ENCODE measurements around the gene RPA4.
"Not testable (repeated sequence)": the region's sequence is repeated elsewhere in the genome, so short reads cannot be mapped to it uniquely, and the experiment has no call there.

The RPA4 gene, protein sequence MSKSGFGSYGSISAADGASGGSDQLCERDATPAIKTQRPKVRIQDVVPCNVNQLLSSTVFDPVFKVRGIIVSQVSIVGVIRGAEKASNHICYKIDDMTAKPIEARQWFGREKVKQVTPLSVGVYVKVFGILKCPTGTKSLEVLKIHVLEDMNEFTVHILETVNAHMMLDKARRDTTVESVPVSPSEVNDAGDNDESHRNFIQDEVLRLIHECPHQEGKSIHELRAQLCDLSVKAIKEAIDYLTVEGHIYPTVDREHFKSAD

DNA sequence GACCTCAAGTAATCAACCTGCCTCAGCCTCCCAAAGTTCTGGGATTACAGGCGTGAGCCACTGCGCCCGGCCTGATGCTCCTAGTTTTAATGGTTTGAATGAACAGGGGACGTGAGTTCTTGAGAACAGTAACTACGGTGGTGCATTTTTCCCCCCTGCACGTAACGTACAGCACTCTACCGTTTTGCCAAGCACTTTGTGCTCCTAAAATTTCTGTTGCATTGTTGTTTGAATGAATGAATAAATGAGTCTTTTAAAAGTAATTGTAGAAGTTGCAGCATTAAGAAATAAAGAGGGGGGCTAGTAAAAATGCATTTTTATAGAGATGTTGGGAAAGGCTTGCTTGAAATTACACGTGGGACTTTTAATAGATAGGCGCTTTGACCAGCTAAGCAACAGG is at the start of gene RPA4:
TSS of gene RPA4 (plus strand) at position 301 of the 400 bp plus-strand sequence. CDS start 403 bp downstream, outside the sequence.
- no peak for DNase-seq

DNA sequence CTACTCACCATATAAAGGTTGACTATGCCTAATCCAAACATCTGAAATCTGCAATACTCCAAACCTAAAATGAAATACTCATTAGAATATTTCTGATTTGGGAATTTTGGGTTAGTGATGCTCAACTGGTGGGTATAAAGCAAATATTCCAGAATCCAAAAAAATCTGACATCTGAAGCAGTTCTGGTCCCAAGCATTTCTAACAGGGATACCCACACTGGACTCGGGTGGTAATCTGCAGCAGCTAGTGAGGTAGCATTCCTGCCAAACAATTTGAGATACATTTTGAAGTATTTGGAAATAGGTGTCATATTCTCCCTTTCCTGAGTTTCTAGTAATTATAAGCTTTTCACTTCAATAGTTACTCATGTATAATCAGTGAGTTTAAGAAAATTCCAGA is 49.6 kb upstream of the RPA4 start:
- no peak for DNase-seq

DNA sequence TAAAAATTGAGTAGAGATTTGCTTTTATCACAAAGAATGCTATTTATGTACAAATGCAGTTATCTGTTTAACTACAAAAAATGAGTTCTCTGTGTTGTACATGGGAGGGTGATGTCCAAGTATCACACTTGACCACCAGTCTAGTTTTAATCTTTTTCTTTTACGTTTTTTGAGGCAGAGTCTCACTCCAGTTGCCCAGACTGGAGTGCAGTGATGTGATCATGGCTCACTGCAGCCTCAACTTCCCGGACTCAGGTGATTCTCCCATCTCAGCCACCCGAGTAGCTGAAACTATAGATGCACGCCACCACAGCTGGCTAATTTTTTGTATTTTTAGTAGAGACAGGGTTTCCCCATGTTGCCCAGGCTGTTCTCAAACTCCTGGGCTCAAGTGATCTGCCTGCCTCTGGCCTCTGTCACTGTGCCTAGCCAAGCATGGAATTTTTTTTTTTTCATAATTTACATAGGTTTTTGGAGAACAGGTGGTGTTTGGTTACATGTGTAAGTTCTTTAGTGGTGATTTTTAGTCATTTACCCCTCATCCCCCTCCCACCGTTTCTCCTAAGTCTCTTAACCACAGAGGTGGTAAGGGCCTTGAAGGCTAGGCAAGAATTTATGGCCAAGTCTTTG is 47.9 kb upstream of the RPA4 start:
- DNase-seq: no peak

DNA sequence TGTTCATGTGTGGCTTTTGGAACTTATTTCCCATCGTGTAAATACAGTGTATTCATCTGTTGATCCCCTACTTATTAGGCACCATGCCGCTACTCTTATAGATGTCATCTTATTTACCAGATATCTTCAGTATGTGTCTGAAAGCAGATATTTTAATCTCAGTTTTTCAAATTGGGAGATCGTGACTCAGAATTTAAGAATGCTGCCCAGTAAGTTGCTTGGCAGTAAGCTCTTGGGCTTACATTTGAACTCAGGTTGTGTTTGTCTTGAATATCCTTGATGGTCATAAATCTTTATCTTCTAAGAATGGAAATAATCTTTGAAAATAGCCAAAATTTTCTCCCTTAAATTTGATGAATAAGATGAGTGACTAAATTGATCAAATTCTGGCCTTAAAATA is 45.9 kb upstream of the RPA4 start:
- DNase-seq: no peak

DNA sequence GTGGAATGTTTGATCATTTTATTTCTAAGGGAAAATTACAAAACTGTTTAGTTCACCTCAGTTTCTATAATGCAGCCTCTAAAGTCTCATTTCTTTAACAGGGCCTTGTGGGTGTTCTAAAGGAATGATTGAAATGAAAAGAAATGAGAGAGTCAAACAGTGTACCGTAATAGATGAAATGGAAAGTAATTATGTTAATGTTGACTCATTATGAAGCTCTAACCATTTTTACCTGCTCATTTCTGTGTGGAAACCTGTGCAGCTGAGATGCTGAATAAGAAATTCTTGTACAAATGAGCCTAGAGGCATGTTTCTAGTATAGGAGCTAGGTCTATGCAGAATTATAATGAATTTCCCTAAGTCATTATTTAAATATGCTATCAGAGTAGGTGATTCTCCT is 45.2 kb upstream of the RPA4 start:
- no peak for DNase-seq

DNA sequence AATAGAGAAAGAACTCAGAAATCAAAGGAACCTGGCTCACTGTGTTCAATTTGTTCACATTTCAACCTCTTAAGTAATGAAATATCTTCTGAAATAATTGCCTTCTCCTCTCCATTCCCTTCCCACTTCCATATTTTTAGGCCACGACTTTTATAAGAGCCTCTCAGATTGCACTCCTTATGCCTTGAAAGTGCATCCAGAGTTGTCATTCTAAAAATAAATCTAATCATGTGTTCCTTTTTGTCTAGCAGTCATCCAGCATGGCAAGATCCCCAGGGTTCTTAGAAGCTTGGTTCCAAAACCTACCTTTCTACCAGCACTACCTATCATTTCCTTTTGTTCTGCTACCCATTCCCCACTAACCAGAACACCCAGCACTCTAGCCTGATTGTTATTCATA is 42.4 kb upstream of the RPA4 start:
- no peak for DNase-seq

DNA sequence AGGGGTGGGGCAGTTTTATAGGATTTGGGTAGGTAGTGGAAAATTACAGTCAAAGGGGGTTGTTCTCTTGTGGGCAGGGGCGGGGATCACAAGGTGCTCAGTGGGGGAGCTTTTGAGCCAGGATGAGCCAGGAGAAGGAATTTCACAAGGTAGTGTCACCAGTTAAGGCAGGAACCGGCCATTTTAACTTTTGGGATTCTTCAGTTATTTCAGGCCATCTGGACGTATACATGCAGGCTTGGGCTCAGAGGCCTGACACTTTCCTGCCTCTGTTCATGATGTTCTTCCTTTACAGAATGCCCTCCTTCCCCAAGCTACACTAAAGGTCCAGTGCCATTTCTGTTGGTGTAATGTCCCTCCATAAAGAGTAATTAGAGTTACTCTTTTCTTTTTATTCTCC is 41.8 kb upstream of the RPA4 start:
- DNase-seq: not testable (repeated sequence)

DNA sequence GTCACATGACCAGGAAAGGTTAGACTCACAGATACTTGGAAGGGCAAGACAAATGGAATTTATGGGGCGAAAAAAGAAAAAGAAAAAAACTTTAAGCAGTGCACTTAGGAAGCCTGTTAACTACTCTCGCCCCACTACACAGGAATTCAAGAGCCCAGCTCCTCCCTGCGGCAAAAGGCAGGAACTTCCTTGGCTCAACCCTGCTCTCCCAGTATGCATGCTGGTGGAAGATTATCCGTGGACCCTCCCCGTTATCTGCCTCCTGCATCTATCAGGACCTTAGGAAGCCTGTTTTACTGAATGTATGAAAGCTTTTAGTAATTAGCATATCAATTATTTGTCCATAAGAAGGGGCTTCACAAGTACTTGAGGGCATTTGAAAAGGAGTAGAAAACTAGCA is 40.1 kb upstream of the RPA4 start:
- no peak for DNase-seq

DNA sequence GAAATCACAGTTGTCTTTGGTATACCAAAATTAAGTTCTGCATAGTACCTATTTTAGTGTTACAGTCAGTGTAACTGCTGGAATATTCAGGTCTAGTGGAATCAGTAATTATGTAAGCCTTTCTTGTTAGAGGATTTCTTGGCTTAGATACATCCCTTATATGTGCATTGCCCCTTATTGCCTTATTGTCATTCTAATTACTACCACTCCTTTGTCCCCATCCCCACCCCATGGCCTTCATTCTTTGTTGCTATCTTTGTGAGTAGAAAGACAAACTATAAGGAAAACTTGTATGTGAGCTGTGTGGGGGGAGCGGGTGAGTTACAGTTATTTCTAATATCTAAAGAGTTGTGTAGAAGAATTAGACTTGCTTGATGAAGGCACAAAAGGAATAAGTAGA is 36.9 kb upstream of the RPA4 start:
- no peak for DNase-seq

DNA sequence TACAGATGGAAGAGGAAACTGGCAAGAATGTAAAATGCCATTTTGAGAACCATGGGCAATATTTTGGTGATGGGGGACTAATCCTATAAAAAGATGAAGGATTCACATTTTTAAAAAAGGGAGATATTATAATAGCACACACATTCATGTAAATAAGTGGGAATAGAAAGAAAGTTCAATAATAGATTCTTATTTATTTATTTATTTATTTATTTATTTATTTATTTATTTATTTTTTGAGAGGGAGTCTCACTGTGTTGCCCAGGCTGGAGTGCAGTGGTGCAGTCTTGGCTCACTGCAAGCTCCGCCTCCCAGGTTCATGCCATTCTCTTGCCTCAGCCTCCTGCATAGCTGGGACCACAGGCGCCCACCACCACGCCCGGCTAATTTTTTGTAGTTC is 24.3 kb upstream of the RPA4 start:
- not testable (repeated sequence) for DNase-seq

DNA sequence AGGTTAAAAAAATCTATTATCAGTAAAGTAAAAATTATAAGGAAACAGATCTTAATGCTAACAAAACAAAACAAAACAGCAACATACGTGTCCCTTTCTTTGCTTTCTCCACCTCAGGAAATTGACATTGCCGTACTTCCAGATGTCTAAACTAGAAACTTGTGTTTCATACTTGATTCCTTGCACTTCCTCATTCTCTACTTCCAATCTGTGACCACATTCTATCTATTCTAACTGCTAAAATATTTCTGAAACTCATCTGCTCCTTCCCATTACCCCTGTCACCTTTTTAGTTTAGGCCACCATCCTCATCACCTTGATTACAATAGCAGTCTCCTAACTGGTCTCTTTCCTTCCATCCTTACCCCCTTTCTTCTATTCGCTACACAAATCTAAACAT is 22.5 kb upstream of the RPA4 start:
- no peak for DNase-seq

DNA sequence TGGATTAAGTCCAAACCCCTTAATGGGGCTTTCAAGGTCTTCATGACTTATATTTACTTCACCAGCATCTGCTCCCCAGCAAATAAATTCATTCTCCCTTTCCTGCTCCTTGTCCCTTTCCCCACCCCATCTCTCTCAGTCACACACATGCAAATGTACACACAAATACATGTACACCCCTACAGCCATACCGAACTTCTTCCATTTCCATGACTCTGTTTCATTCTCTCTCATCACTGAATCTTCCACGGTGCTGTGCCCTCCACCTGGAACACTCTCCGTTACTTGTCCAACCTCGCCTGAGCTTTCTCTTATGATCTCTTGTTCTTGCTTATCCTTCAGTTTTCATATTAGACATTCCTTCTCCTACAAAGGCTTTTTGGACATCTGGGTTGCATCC is 22.0 kb upstream of the RPA4 start:
- no peak for DNase-seq

DNA sequence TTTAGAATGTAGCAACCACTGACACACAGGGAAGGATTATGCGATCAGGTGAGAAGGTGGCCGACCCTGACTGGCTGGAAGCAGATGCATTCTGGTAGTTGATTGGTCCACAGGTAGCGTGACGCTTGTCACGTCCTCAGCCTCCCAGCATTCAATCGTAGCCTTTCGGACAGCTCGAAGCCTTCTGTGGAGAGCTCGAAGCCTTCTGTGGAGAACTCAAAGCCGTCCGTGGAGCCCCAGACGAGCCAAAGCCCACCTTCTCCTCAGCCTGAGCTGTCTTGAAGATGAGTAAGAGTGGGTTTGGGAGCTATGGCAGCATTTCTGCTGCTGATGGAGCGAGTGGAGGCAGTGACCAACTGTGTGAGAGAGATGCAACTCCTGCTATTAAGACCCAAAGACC is 319 bp downstream of the RPA4 start:
- DNase-seq: no peak

DNA sequence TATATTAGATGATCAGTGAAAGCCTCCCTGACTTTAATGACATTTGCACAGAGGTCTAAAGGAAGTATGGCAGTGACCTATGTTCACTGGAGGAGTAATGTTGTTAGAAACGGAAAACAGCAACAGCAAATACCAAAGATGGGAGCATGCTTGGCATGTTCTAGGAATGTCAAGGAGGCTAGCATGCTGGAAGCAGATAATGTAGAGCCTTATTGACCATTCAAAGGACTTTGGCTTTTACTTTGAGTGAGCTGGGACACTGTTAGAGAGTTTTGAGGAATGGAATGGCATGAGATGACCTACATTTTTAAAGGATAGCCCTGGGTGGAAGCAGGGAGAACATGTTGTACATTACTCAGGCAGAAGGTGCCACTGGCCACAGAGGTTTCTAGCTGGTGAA is 6.0 kb downstream of the RPA4 start:
- no peak for DNase-seq

DNA sequence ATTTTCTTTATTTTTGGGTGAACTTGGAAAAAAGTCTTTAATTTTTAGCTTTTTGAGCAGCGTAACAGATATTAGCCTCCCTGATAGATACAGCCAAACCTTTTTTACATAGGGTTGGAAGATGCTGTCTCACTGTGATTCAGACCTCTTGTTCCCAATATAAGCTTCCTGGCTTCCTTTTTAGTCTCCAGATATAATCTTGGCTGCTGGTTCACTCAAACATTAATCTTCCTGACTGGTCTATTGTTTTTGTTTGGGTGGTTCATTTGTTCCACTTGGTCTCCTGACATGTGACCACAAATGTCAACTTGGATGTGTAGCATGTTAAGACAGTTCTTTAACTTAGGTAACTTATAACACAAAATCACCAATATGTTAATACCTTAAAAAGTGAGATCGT is 23.0 kb downstream of the RPA4 start:
- no peak for DNase-seq

DNA sequence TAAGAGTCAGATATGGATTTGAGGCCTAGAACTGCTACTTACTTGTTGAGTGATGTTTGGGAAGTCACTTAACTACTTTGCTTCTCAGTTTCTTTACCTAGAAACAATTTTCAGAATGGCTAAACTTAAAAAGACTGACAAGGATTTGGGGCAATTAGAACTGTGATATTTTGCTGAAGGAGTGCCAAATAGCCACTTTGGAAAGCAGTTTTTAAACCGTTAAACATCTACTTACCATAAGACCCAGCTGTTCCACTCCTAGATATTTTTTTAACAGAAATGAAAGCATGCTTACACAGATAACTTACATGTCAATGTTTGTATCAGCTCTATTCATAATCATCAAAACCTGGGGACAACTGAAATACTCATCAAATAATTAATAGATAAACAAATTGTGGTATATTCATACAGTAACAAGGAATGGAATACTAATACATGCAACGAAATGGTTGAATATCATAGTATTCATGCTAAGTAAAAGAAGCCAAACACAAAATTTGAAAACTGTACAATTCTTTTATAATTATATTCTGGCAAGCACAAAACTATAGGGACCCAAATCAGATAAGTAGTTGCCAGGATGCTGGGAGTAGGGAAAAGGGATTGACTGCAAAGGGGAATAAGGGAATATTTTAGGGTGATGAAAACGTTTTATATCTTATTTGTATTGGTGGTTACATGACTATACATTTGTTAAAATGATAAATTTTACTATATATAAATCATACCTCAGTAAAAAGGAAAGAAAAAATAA is 24.0 kb downstream of the RPA4 start:
- no peak for DNase-seq

DNA sequence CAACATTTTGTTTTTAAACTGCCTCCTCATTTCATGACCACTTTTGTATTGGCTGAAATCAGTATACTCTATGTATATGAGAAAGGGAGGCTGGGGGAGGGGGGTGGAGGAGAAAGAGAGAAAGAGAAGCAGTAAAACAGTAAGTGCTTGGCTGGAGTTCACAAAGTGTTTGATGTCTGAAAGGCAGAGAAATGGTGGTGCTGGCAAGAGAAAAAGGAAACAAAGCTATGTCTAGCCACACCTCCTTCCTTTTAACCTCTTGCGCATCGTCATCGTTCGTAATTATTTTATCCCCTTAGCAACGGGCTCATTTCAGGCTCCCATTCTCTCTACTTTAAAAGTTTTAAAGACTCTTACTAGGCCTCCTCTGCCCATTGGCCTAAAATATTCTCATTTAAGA is 25.6 kb downstream of the RPA4 start:
- no peak for DNase-seq

DNA sequence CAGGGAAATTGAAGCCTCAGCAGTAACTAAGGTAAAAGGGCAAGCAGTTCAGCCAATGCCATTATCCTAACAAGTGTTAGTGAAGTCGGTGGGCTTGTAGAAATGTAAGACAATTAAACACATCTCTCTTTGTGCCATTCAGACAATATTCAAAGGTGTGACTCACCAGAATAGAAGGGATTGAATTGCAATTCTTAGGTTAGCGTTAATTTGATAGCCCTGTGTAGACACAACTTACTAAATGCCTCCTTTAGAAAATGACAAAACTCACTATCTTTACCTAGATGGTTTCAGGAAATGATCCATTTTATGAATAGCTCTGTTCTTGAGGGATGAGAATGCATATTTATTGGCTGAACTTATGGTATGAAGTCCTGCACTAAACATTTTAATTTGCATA is 35.2 kb downstream of the RPA4 start:
- DNase-seq: no peak

DNA sequence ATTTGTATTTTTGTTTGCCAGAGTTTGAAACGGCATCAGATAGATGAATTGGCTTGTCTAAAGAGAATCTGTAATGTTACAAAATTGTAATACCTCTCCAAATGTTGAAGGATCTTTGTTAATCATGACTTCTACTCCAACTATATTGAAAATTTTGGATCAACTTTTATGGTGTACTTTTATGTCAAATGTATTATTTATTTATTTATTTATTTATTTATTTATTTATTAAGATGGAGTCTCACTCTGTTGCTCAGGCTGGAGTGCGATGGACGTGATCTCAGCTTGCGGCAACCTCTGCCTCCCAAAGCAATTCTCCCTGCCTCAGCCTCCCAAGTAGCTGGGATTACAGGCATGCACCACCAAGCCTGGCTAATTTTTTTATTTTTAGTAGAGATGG is 36.0 kb downstream of the RPA4 start:
- DNase-seq: no peak

DNA sequence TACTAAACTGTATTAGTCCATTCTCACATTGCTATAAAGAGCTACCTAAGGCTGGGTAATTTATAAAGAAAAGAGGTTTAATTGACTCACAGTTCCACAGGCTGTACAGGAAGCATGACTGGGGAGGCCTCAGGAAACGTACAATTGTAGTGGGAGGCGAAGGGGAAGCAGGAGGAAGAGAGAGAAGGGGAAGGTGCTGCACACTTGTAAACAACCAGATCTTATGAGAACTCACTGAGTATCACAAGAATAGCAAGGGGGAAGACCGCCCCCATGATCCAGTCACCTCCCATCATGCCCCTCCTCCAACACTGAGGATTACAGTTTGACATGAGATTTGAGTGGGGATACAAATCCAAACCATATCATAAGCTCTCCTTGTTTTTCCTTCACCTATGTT is 40.9 kb downstream of the RPA4 start:
- DNase-seq: no peak

DNA sequence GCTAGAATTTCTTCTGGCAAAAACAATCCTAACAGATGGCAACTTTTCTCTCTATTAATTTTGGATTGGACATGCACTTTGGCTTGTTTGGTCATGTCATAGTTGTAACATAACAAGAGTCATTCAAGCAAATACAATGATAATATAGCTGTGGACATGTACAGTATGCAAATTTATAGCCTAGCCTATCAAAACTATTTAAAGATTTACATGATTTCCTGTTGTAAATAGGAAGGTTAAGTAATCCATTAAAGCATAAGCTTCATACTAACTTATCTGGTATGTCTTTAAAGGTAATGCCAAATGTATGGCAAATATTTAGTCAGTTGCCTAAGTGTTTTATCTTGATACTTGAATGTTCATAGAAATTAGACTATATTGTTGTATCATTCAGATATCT is 45.3 kb downstream of the RPA4 start:
- no peak for DNase-seq
